H9 (cell line): ENCODE results near the gene HUNK. TPM values are rescaled to one million over a fixed set of nuclear protein-coding genes. Genes with fewer than 3 reads are reported as not detected.

Experiments used
- DNase-seq: peaks from one replicate; pipeline ENCODE4 v3.0.0-alpha.2; 2017
- H2AFZ ChIP-seq: one replicate; pipeline ENCODE4 v1.6.1; 2013; ENCODE audit warnings: mild to moderate bottlenecking, low read length, control low read depth, moderate library complexity
- H2AK5ac ChIP-seq: 2 replicates; pipeline ENCODE4 v1.6.1; 2013; ENCODE audit warnings: low read length, control low read depth, mixed read lengths; ENCODE audit not compliant: insufficient read length
- H2BK120ac ChIP-seq: one replicate; pipeline ENCODE4 v1.6.1; 2013; ENCODE audit warnings: low read depth, mild to moderate bottlenecking, low read length, control low read depth, inconsistent platforms; ENCODE audit not compliant: poor library complexity, severe bottlenecking
- H2BK12ac ChIP-seq: 2 replicates; pipeline ENCODE4 v1.6.1; 2013; ENCODE audit warnings: low read length, control low read depth, mixed read lengths, low read depth; ENCODE audit not compliant: insufficient read length
- H2BK15ac ChIP-seq: 2 replicates; pipeline ENCODE4 v1.6.1; 2013; ENCODE audit warnings: low read depth, low read length, control low read depth
- H2BK20ac ChIP-seq: one replicate; pipeline ENCODE4 v1.6.1; 2013; ENCODE audit warnings: low read depth, mild to moderate bottlenecking, low read length, control low read depth, inconsistent platforms; ENCODE audit not compliant: poor library complexity, severe bottlenecking
- H2BK5ac ChIP-seq: 2 replicates; pipeline ENCODE4 v1.6.1; 2013; ENCODE audit warnings: low read length, control low read depth, mixed read lengths; ENCODE audit not compliant: insufficient read length
- H3K14ac ChIP-seq: 2 replicates; pipeline ENCODE4 v1.6.1; 2013; ENCODE audit warnings: low read length, control low read depth; ENCODE audit not compliant: insufficient read depth
- H3K18ac ChIP-seq: 2 replicates; pipeline ENCODE4 v1.6.1; 2013; ENCODE audit warnings: low read depth, mild to moderate bottlenecking, mixed read lengths, low read length, control low read depth; ENCODE audit not compliant: insufficient read length
- H3K23ac ChIP-seq: 2 replicates; pipeline ENCODE4 v1.6.1; 2013; ENCODE audit warnings: low read length, control low read depth, mixed read lengths, low read depth; ENCODE audit not compliant: insufficient read length
- H3K23me2 ChIP-seq: 2 replicates; pipeline ENCODE4 v1.6.1; 2013; ENCODE audit warnings: low read depth, mild to moderate bottlenecking, mixed read lengths, low read length, control low read depth; ENCODE audit not compliant: insufficient read length, poor library complexity, severe bottlenecking
- H3K27ac ChIP-seq: 2 replicates; pipeline ENCODE4 v1.5.1; 2013; ENCODE audit warnings: low read length, control low read depth, mixed read lengths, low read depth; ENCODE audit not compliant: insufficient read length
- H3K27me3 ChIP-seq: 2 replicates; pipeline ENCODE4 v1.6.1; 2013; ENCODE audit warnings: low read length, control low read depth, inconsistent platforms; ENCODE audit not compliant: insufficient read depth
- H3K4ac ChIP-seq: 2 replicates; pipeline ENCODE4 v1.6.1; 2013; ENCODE audit warnings: low read depth, mild to moderate bottlenecking, control low read depth, inconsistent platforms, low read length, moderate library complexity
- H3K4me1 ChIP-seq: 2 replicates; pipeline ENCODE4 v1.6.1; 2013; ENCODE audit warnings: low read length, control low read depth, inconsistent platforms; ENCODE audit not compliant: insufficient read depth
- H3K4me2 ChIP-seq: 2 replicates; pipeline ENCODE4 v1.6.1; 2013; ENCODE audit warnings: low read length, control low read depth, mixed read lengths; ENCODE audit not compliant: insufficient read length, insufficient read depth
- H3K56ac ChIP-seq: 2 replicates; pipeline ENCODE4 v1.6.1; 2013; ENCODE audit warnings: low read depth, mild to moderate bottlenecking, mixed read lengths, low read length, control low read depth; ENCODE audit not compliant: insufficient read length
- H3K79me1 ChIP-seq: 2 replicates; pipeline ENCODE4 v1.6.1; 2013; ENCODE audit warnings: low read depth, mild to moderate bottlenecking, moderate library complexity, low read length, control low read depth, inconsistent platforms; ENCODE audit not compliant: insufficient read depth, poor library complexity, severe bottlenecking
- H3K79me2 ChIP-seq: 2 replicates; pipeline ENCODE4 v1.6.1; 2013; ENCODE audit warnings: low read length, control low read depth, inconsistent platforms; ENCODE audit not compliant: insufficient read depth
- H3K9ac ChIP-seq: 2 replicates; pipeline ENCODE4 v1.6.1; 2013; ENCODE audit warnings: low read length, control low read depth, mixed read lengths; ENCODE audit not compliant: insufficient read length; ENCODE audit errors: extremely low read depth
- H3K9me3 ChIP-seq: one replicate; pipeline ENCODE4 v1.6.1; 2013; ENCODE audit warnings: low read depth, low read length, inconsistent platforms; ENCODE audit not compliant: control insufficient read depth
- H3T11ph ChIP-seq: one replicate; pipeline ENCODE4 v1.6.1; 2013; ENCODE audit warnings: mild to moderate bottlenecking, low read length, control low read depth, inconsistent platforms
- H4K20me1 ChIP-seq: one replicate; pipeline ENCODE4 v1.6.1; 2013; ENCODE audit not compliant: control insufficient read depth, insufficient read length, insufficient read depth
- H4K5ac ChIP-seq: 2 replicates; pipeline ENCODE4 v1.6.1; 2013; ENCODE audit warnings: low read depth, mild to moderate bottlenecking, mixed read lengths, low read length, control low read depth; ENCODE audit not compliant: insufficient read length
- H4K8ac ChIP-seq: replicated peaks from 2 replicates; pipeline ENCODE4 v1.6.1; 2013; ENCODE audit warnings: low read length, control low read depth, mixed read lengths, low read depth; ENCODE audit not compliant: insufficient read length
- H4K91ac ChIP-seq: 2 replicates; pipeline ENCODE4 v1.6.1; 2013; ENCODE audit warnings: low read depth, mild to moderate bottlenecking, moderate library complexity, mixed read lengths, low read length, control low read depth; ENCODE audit not compliant: insufficient read length
- H3K27ac Mint-ChIP-seq, 3 experiments: 2 replicates in 2 of 3; 3 replicates in 1 of 3; pipeline ENCODE4 v1.8.0; 2020 to 2021; ENCODE audit warnings: mixed read lengths in 3 of 3, mild to moderate bottlenecking in 1 of 3, moderate library complexity in 1 of 3
- H3K27me3 Mint-ChIP-seq: 2 replicates; pipeline ENCODE4 v1.8.0; 2021; ENCODE audit warnings: low read depth, mild to moderate bottlenecking, moderate library complexity, mixed read lengths
- H3K36me3 Mint-ChIP-seq, 3 experiments: 2 replicates in 2 of 3; 3 replicates in 1 of 3; pipeline ENCODE4 v1.8.0; 2020 to 2021; ENCODE audit warnings: low read depth in 3 of 3, mixed read lengths in 3 of 3; ENCODE audit not compliant: insufficient read depth in 1 of 3
- H3K4me1 Mint-ChIP-seq, 2 experiments: 2 replicates each; pipeline ENCODE4 v1.8.0; 2020; ENCODE audit warnings: mixed read lengths in 2 of 2
- H3K4me3 Mint-ChIP-seq, 2 experiments: 2 replicates in 1 of 2; 3 replicates in 1 of 2; pipeline ENCODE4 v1.8.0; 2020 to 2021; ENCODE audit warnings: mild to moderate bottlenecking in 2 of 2, mixed read lengths in 2 of 2, moderate library complexity in 1 of 2
- H3K9me3 Mint-ChIP-seq, 2 experiments: 2 replicates in 1 of 2; 3 replicates in 1 of 2; pipeline ENCODE4 v1.8.0; 2020; ENCODE audit warnings: mild to moderate bottlenecking in 2 of 2, mixed read lengths in 2 of 2, moderate library complexity in 1 of 2
- CTCF ChIP-seq: fragments of 200-600 bp; sonication (generic); conservative IDR thresholded peaks from 3 replicates; pipeline ENCODE4 v1.8.0; 2021; ENCODE audit warnings: antibody characterized with exemption, mild to moderate bottlenecking
- WGBS: extraction: QIAGEN DNeasy Blood & Tissue Kit; methylation state at CpG from one replicate; pipeline ENCODE4 v1.1.7; 2013; ENCODE audit warnings: missing lambda C conversion rate, low lambda C conversion rate, mixed read lengths; ENCODE audit not compliant: insufficient read length; ENCODE audit errors: extremely low coverage; 5-methylcytosine and 5-hydroxymethylcytosine counted together
- total RNA-seq: library from RNA; stranded (reverse); gene quantifications from 2 replicates; pipeline ENCODE4 v1.2.1, GENCODE V29; 2021

HUNK gene
- total RNA-seq, 1 experiment from 2014 or later: 5.8 TPM

GRCh38 chr21:31983120-31983519 lies 110.3 kb downstream of the HUNK start:
- Histone ChIP-seq H4K8ac (no peak overlapping the region), H3K4me1 (no peaks in the 10 kb centered on the region), H4K5ac (no peak overlapping the region), H2AK5ac (no peak overlapping the region), H3K4me2 (no peak overlapping the region), H2BK120ac (no peak overlapping the region), H3K23me2 (no peaks in the 10 kb centered on the region), H3K79me1 (no peaks in the 10 kb centered on the region), H3K4ac (no peak overlapping the region), H2AFZ (no peak overlapping the region), H2BK20ac (no peak overlapping the region), H3K18ac (no peak overlapping the region), H2BK5ac (no peak overlapping the region), H4K91ac (no peak overlapping the region), H3T11ph (no peak overlapping the region), H3K23ac (no peak overlapping the region), H3K9me3 (no peaks in the 10 kb centered on the region), H3K9ac (no peak overlapping the region), H3K27ac (no peak overlapping the region), H2BK12ac (no peak overlapping the region), H2BK15ac (no peak overlapping the region), H3K79me2 (no peaks in the 10 kb centered on the region), H4K20me1 (no peaks in the 10 kb centered on the region), H3K27me3 (no peaks in the 10 kb centered on the region), H3K14ac (no peak overlapping the region), H3K56ac (no peak overlapping the region)
- Mint-ChIP-seq H3K4me1 (peaks cover 3 to 5% of the 10 kb centered on the region in 2 experiments; a peak in 3 of 4 replicates), H3K27ac (no peak overlapping the region), H3K4me3 (no peak overlapping the region), H3K9me3 (no peaks in the 10 kb centered on the region), H3K27me3 (no peaks in the 10 kb centered on the region), H3K36me3 (peaks cover 2 to 7% (median 2%) of the 10 kb centered on the region in 3 experiments; a peak in 2 of 7 replicates)
- no CpG with 5 or more reads among the region's 4 CpGs for WGBS
- TF ChIP-seq CTCF: no peak; the same call in 2 of the 3 replicates
- DNase-seq: no peak
